Astrocyte of the hippocampus (primary cell): ENCODE measurements around the gene NCAPH2.
"Not testable (repeated sequence)": the region's sequence is repeated elsewhere in the genome, so short reads cannot be mapped to it uniquely, and the experiment has no call there.

ENCODE experiments used
- DNase-seq: peaks from one replicate; pipeline ENCODE4 v3.0.0; 2011; ENCODE audit warnings: low read depth, low spot score

Gene NCAPH2

DNA sequence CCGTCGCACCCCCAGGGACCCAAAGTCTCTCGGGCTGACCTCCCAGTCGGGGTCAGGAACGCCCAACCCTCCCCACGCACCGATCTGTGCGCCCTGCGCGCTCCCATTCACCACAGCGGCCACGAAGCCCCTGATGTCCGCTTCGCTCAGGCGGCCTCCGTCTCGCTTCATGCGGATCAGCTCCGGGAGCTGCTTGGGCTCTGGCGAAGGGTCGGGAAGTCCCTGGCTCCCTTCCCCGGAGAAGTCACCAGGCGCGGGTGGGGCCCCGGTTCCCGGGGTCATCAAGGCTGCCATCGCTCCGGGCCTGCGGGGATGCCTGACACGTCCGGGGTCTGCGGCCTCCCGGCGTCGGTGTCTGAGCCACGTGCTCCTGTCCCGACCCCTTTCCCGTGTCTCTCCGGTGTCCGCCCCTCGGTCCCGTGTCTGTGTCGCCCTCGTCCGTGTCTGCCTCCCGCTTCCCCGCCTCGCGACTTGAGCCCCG is 21.4 kb downstream of the NCAPH2 start:
- no peak for DNase-seq

DNA sequence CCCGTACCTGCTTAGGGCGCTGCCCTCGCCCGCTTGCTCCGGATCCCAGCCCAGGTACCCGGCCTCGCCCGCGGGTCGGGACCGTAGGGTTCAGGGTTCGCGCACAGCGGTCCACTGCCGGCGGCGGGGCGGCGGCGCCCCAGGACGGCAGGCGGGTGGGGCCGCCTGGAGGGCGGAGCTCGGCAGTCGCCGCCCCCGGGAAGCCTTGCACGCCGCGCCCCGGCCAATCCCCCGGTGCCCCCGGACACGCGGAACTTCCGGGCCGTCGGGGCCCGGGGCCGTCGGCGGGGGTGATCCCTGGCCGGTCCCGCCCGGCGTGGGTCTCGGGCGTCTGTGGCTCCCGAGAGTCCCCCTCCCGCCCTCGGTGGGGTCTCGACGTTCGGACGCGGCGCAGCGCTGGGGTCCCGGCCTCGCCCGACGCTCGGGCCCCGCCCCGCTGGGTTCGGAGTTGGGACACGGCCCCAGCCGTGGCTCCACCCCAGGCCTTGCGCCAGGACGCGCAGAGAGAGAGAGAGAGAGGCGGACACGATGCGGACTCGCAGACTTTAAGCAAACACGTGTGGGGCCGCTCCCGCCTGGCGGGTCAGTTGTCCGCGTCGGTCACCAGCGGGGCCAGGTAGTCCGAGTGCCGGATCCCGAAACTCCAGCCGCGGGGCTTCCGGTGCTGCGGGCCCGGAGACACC is 22.0 kb downstream of the NCAPH2 start, which contains the start of gene TYMP:
Gene TYMP (minus strand): TSS at position 116 of the 683 bp plus-strand sequence. CDS start 303 bp downstream, outside the sequence.
- DNase-seq: peak; percentile 58

DNA sequence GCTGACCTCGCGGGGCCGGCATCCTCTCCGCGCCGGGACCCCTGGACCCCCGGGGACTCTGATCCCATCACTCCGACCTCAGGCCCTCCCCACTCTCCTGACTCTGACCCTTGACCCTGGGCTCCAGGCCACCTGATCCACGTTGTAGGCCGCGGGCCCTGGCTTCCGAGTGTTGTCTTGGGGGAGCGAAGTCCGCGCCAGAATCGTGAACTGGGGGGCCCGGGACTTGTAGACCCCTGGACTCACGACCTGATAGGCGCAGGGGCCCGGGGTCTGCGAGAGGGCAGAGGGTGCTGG is 22.5 kb downstream of the NCAPH2 start:
- DNase-seq: no peak

DNA sequence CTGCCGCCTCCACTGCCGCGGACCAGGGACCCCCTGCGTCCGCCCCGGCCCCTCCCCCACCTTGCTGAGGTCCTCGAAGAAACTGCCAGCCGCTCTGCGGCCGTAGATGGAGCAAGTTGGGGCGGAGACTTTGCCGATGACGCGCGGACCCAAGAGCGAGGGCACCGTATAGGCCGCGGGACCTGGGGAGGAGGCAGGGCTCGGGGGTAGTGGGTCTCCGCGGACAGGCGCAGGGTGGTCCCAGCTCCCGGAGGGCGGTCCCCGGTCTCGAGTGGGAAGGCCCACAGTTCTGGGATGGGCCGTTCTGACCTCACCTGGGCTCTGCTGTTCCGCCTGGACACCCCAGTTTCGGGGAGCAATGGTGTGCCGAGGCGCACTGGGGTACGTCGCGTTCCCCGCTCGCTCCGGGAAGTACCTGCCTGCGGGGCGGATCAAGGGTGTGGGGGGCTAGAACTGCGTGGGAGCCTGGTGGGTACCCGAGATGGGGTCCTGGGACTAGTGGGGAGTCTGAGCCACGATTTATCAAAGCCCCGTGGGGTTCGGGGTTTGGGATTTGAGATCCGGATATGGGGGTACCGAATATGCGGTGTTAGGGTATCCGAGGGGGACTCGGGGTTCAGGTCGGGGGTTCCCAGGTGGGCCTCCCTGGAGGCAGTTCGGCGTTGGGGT is 23.0 kb downstream of the NCAPH2 start:
- peak; percentile 71 for DNase-seq

DNA sequence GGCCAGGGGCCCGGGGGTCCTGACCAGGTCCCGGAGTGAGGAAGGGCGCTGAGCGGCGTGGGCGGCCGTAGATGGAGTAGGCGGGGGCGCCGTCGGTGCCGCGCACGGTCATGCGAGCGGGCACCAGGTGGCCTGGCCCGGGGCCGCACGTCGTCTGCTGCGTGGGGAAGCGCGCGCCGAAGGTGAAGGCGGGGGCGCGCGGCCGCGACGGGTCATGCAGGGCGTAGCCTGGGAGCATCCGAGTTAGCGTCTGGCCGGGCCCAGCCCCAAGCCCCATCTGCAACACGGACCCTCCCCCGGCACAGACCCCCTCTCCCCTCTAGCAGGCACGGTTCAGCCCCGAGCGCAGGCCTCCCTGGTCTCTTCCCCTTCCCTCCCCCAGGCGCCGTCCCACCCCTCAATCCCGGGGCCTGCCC is 23.5 kb downstream of the NCAPH2 start:
- DNase-seq: peak; percentile 21

DNA sequence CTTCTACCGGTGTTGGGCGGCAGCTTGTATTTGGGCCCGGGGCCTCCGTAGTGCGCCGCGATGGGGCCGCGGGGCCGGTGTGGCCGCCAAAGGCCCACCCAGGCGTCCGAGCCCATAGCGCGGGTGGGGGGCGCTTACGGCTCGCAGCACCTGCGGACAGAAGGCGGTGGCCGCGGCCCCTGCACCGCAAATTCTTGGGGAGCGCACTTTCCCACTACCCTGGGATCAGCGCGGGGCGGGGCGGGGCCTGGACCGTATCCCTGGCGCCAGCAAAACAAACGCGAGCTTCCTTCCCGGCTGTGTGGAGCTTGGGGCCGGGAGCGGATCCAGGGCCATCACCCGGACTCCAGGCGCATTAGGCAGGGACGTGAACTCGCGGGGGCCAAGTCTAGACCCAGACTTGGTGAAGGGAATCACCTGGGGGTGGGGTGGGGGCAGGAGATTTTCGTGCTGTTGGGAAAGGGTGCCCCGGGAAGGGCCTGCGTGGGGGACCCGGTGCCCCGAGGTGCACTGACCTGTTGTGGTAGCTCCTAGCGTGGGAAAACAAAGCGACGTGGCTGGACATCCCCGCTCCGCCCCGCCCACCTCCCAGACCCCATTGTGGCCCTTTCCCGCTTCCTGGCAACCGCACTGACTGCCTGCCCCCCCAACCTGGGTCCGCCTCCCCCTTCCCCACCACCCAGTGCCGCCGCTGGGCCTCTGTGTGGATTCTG is 24.1 kb downstream of the NCAPH2 start:
- DNase-seq: peak; percentile 68

DNA sequence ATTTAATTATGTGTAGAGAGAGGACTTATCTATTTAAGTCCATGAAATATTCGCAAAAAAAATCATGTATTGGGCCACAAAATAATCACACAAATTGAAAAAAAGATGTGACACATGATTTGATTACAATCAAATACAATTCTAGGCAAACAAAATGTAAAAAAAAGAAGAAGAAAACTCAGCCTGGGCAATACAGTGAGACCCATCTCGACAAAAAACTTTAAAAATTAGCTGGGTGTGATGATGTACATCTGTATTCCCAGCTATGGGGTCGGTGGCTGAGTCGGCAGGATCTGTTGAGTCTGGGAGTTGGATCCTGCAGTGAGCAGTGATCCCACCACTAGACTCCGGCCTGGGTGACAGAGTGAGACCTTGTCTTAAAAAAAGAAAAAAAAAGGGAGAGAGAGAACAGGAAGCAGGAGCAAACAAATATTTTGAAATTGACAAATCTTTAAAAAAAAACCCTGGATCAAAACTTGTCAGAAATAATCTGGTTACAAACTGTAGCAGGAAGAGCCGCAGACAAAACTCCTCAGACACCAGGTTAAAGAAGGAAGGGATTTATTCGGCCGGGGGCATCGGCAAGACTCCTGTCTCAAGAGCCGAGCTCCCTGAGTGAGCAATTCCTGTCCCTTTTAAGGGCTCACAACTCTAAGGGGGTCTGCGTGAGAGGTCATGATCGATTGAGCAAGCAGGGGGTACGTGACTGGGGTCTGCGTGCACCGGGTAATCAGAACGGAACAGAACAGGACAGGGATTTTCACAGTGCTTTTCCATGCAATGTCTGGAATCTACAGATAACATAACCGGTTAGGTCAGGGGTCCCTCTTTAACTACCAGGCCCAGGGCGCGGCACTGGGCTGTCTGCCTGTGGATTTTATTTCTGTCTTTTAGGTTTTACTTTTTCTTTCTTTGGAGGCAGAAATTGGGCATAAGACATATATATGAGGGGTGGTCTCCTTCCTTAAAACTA is 25.1 kb downstream of the NCAPH2 start:
- DNase-seq: no peak

DNA sequence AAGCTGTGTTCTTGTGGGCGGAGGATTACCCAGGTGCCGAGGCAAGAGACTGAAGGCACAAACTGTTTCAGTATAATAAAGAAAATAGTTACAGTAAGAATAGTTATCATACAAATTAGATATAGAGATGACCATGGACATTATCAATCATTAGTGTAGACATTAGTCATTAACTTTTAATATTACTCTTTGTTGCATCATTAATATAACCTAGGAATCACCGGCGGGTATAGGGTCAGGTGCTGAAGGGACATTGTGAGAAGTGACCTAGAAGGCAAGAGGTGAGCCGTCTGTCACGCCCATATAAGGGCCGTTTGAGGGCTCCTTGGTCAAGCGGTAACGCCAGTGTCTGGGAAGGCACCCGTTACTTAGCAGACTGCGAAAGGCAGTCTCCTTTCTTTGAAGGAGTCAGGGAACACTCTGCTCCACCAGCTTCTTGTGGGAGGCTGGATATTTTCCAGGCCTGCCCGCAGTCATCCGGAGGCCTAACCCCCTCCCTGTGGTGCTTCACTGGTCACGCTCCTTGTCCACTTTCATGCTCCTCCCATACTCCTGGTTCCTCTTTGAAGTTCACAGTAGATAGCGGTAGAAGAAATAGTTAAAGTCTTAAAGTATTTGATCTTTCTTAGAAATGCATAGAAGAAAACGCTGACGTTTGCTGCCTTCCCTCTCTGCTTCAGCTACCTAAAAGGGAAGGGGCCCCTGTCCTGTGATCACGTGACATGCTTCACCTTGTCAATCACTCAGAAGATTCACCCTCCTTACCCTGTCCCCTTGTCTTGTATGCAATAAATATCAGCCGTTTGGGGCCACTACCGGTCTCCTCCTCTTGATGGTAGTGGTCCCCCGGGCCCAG is 26.1 kb downstream of the NCAPH2 start:
- peak; percentile 34 for DNase-seq

DNA sequence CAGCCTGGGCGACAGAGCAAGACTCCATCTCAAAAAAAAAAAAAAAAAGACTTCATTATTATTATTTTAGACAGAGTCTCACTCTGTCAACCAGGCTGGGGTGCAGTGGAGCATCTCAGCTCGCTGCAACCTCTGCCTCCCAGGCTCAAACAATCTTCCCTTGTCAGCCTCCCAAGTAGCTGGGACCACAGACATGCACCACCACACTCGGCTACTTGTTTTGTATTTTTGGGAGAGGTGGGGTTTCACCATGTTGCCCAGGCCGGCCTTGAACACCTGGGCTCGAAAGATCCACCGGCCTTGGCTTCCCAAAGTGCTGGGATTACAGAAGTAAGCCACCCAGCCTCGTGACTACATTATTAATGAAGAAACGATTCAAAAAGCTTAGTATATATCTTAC is 27.1 kb downstream of the NCAPH2 start:
- no peak for DNase-seq

DNA sequence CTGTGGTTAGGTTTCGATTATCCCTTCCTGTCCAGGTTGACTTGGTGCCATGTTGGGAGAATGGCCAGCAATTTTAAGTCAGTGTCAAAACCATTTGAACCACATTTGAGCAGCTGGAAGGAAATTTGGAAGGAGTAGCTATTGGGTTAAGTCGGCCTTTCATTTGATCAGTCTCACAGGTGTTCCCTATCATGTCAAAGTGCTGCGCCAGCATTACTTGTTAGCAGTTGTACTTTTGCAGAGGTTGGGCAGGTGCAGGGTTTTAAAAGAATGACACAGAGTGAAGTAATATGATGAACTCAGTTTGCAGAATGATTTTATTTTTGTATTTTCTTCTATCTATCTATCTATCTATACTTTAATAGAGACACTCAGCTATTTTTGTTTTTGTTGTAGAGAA is 28.2 kb downstream of the NCAPH2 start:
- no peak for DNase-seq

DNA sequence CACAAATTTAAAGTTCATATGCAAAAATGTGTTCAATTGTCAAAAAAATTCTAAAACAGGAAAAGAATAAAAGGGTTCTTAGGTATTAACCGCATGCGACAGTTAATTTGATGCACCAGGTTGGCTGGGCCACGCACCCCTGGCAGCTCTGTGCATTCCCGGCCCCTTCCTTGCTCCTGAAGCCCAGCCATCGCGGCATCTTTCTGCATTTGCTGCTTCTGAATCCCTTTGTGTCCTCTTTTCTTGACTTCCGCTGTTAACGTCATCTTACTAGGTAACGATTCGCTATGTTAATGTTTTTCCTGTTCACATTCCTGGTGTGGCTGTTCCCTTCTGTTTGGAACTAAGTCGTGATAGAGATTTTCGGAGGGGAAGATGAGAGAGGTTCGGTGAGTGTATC is 29.7 kb downstream of the NCAPH2 start:
- no peak for DNase-seq

DNA sequence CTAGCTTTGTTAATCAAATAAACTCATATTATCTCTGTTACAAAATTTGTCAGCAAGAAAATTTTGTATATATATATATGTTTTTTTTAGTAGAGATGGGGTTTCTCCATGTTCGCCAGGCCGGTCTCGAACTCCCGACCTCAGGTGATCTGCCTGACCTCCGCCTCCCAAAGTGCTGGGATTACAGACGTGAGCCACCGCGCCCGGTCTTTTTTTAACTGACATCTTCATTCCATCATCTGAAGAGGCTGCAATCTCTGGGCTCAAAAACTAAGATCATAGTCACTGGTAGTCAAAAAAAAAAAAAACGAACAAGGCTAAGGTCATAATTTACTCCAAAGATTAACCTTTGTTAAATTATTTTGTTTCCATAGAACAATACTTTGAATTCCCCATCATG is 32.4 kb downstream of the NCAPH2 start:
- DNase-seq: no peak

DNA sequence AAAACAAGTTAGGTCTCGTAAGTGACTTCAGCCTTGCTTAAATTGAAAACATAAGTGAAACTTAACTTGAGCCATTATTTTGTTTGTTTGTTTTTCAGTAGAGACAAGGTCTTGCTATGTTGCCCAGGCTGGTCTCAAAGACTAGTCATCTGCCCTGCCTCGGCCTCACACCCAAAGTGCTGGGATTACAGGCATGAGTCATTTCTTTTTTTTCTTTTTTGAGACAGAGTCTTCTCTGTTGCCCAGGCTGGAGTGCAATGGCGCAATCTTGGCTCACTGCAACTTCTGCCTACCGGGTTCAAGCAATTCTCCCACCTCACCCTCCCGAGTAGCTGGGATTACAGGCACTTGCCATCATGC is 33.6 kb downstream of the NCAPH2 start:
- not testable (repeated sequence) for DNase-seq

DNA sequence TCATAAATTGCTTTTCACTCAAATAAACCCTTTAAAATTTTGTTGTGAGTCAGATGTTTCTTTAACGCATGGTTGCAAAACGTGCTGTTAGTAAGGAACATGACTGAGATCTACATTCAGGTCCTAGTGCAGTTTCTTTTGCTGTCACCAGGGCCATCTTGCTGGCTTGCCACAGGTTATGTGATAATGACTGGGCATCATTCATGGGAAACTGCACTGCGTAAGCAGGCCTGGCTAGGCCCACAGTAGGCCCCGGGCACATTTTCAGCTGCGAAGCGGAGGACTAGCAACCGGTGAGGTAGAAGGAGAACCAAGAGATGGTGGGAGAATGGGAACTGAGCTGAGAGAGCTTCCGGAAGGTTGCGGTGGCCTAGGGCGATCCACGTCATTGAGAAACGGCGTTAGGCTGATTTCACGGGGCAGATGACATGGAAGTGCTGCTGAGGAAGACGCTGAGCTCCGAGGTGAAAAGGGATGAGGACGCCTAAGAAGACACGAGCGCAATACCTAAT is 34.4 kb downstream of the NCAPH2 start:
- DNase-seq: no peak

DNA sequence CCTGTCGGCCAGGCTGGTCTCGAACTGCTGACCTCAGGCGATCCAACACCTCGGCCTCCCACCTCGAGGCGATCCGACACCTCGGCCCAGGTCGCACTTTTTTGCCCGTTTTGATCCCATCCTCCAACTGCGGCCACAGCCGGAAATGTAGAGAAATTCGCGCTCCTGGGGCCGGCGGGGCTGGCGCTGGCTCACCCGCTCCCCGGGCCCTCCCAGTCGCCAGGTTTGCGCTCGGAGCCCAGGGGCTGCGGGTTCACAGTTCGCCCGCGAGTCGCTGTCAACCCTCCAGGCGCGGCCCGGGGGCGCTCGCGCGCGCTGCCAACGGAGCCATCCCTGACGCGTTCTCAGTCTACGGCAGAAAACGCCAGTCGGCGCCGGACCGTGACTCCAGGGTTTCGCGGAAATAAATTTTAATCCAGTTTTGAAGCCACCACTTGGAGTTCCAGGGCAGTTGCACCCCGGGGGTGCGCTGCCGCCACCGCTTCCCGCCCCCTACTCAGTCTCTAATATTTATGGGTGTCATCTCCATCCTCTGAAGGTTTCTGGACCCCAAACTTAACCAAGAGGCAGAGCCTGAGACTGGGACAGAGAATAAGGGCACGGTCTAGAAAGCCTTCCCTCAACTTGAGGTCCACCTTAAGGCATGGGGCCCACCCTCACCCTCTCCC is 36.2 kb downstream of the NCAPH2 start:
- peak; percentile 77 for DNase-seq

DNA sequence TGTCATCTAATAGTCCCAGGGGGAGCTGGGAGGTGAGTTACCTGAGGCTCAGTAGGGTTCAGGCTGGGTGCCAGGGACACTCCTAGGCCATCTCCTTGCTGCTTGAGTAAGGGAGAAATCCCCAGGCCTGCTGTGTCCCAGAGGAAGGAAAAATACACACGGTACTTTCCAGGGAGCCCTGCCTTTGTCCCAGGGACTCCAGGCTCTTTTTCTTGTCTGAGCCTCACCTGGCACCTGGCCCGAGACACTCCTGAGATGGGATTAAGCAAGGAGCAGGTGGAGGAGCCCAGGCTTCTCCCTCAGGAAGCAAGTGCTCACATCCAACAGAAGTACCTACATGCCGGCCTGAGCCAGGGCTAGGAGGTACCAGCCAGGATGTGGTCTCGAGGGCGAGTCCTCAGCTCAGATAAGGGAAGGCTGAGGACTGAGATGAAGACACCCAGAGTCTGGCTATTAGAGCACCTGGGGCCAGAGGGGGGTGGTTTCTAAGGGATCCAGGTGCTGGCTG is 36.8 kb downstream of the NCAPH2 start:
- DNase-seq: no peak

DNA sequence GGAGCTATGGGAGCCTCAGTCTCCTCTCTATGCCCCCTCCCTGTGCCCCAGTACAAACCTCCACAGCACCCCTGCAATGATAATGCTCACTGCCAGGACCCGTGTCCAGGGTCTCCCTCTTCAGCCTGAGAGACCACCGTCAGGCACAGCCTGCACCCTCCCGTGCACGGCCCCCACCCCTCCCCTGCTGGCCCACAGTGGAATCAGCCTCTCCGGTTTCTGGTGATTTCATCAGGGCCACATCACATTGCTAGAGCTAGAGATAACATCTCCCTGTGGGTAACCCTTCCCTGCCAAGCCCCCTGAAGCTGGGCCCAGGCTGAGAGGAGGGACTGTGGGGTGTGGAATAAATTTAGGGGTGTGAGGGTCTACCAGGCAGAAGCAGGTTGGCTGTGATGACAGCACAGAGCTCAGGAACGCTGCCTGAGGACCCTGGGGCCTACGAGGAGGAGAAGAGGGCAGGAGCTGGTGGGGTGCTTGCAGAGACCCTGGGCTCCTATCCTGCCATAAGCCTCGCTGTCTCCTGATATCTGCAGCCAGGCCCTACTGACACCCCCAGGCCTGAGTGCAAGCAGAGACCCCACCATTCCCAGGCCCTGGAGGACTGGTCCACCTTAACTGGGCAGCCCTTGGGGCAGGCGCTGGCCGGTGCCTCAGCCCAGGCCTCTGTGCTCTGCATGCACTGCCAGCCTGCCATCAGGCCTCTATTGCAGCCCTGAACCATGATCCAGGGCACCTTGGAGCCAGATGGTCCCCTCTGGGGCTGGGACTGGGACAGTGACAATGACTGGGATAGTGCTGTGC is 37.7 kb downstream of the NCAPH2 start, which contains the start of gene KLHDC7B:
Gene KLHDC7B (plus strand): TSS at position 378 of the 804 bp plus-strand sequence. CDS start 345 bp downstream, at position 723.
- no peak for DNase-seq
